ENCODE data around the gene RILPL2.
"Not testable (repeated sequence)": the region's sequence is repeated elsewhere in the genome, so short reads cannot be mapped to it uniquely, and the experiment has no call there.

Gene RILPL2

GRCh38 chr12:123384318-123384993 lies 52.0 kb downstream of the RILPL2 start:
- Histone ChIP-seq H3K27ac (ENCODE audit: low read depth, low read length) (peak overlapping the region; percentile 64), H3K4me1 (ENCODE audit: control insufficient read depth, insufficient read depth, low read length) (peaks cover 8% of the 10 kb centered on the region), H3K36me3 (ENCODE audit: control insufficient read depth, insufficient read depth, low read length) (no peaks in the 10 kb centered on the region), H3K27me3 (ENCODE audit: control insufficient read depth, insufficient read depth, low read length) (no peaks in the 10 kb centered on the region), H3K4me3 (ENCODE audit: low read length) (peak overlapping the region; percentile 85), H3K9ac (ENCODE audit: low read length) (peak overlapping the region; percentile 27)

DNA sequence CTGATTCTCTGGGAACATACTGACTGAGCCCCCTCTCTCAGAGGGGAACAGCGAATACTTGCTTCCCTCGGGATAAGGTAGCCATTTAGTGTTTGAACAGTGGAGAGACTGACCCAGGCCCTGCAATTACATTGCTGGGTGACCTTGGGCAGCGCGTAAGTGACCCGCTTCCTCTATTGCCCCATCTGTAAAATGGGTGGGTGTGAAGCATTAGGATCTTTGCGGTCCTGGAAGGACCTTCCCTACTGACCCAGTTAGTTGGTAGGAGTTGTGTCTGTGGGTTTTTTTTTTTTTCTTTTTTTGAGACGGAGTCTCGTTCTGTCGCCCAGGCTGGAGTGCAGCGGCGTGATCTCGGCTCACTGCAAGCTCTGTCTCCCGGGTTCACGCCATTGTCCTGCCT lies 53.8 kb downstream of the RILPL2 start:
- Histone ChIP-seq H3K27ac (ENCODE audit: low read depth, low read length) (no peak overlapping the region), H3K4me1 (ENCODE audit: control insufficient read depth, insufficient read depth, low read length) (peaks cover under 1% of the 10 kb centered on the region), H3K36me3 (ENCODE audit: control insufficient read depth, insufficient read depth, low read length) (no peaks in the 10 kb centered on the region), H3K4me3 (ENCODE audit: low read length) (no peak overlapping the region), H3K9ac (ENCODE audit: low read length) (no peak overlapping the region), H3K27me3 (ENCODE audit: control insufficient read depth, insufficient read depth, low read length) (no peaks in the 10 kb centered on the region)

DNA sequence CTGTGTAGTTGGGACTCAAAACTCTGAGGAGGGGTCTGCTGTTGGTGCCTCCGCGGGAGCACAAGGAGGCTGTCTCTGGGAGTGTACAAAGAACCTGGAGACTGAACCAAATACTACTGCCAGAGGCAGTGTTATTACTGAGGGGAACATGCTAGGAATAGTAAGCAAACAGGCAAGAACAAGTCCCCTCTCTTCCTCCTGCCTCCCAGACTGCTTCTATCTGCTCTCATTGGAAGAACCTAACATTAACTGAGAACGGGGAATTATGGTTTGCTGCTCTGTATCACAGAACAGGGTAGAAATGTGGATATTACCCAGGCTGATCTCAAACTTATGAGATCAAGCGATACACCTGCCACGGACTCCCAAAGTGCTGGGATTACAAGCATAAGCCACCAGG lies 57.1 kb downstream of the RILPL2 start:
- Histone ChIP-seq H3K36me3 (ENCODE audit: control insufficient read depth, insufficient read depth, low read length) (no peaks in the 10 kb centered on the region), H3K4me3 (ENCODE audit: low read length) (no peak overlapping the region), H3K4me1 (ENCODE audit: control insufficient read depth, insufficient read depth, low read length) (no peaks in the 10 kb centered on the region), H3K9ac (ENCODE audit: low read length) (no peak overlapping the region), H3K27me3 (ENCODE audit: control insufficient read depth, insufficient read depth, low read length) (no peaks in the 10 kb centered on the region), H3K27ac (ENCODE audit: low read depth, low read length) (no peak overlapping the region)

- not testable (repeated sequence) for H3K27ac ChIP-seq (ENCODE audit: low read depth, low read length); H3K4me1 ChIP-seq (ENCODE audit: control insufficient read depth, insufficient read depth, low read length); H3K9ac ChIP-seq (ENCODE audit: low read length); H3K36me3 ChIP-seq (ENCODE audit: control insufficient read depth, insufficient read depth, low read length); H3K4me3 ChIP-seq (ENCODE audit: low read length); H3K27me3 ChIP-seq (ENCODE audit: control insufficient read depth, insufficient read depth, low read length)
These were observed 64.1 kb downstream of the RILPL2 start for GRCh38 chr12:123372415-123372814.

DNA sequence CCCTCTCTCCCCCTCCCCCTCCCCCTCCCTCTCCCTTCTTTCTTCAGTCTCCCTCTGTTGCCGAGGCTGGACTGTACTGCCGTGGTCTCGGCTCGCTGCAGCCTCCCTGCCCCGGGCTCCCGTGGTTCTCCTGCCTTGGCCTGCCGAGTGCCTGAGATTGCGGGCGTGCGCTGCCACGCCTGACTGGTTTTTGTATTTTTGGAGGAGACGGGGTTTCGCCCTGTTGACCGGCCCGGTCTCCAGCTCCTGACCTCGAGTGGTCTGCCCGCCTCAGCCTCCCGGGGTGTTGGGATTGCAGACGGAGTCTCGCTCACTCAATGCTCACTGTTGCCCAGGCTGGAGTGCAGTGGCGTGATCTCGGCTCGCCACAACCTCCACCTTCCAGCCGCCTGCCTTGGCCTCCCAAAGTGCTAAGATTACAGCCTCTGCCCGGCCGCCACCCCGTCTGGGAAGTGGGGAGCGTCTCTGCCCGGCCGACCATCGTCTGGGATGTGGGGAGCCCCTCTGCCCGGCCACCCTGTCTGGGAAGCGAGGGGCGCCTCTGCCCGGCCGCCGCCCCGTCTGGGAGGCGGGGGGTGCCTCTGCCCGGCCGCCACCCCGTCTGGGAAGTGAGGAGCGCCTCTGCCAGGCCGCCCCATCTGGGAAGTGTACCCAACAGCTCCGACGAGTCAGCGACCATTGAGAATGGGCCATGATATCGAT lies 64.7 kb downstream of the RILPL2 start:
- not testable (repeated sequence) for H3K9ac ChIP-seq (ENCODE audit: low read length); H3K4me1 ChIP-seq (ENCODE audit: control insufficient read depth, insufficient read depth, low read length); H3K4me3 ChIP-seq (ENCODE audit: low read length); H3K27ac ChIP-seq (ENCODE audit: low read depth, low read length); H3K36me3 ChIP-seq (ENCODE audit: control insufficient read depth, insufficient read depth, low read length); H3K27me3 ChIP-seq (ENCODE audit: control insufficient read depth, insufficient read depth, low read length)

- H3K9ac ChIP-seq (ENCODE audit: low read length) = no peak overlapping the region
- no peak overlapping the region for H3K4me3 ChIP-seq (ENCODE audit: low read length)
- no peak overlapping the region for H3K27ac ChIP-seq (ENCODE audit: low read depth, low read length)
- H3K27me3 ChIP-seq (ENCODE audit: control insufficient read depth, insufficient read depth, low read length) = no peaks in the 10 kb centered on the region
- H3K36me3 ChIP-seq (ENCODE audit: control insufficient read depth, insufficient read depth, low read length) = no peaks in the 10 kb centered on the region
- H3K4me1 ChIP-seq (ENCODE audit: control insufficient read depth, insufficient read depth, low read length) = no peaks in the 10 kb centered on the region
These were observed 67.3 kb downstream of the RILPL2 start for GRCh38 chr12:123369229-123369628.

GRCh38 chr12:123368431-123368830 lies 68.1 kb downstream of the RILPL2 start:
- H3K27ac ChIP-seq (ENCODE audit: low read depth, low read length); H3K4me1 ChIP-seq (ENCODE audit: control insufficient read depth, insufficient read depth, low read length); H3K9ac ChIP-seq (ENCODE audit: low read length); H3K36me3 ChIP-seq (ENCODE audit: control insufficient read depth, insufficient read depth, low read length); H3K27me3 ChIP-seq (ENCODE audit: control insufficient read depth, insufficient read depth, low read length); H3K4me3 ChIP-seq (ENCODE audit: low read length): not testable (repeated sequence)

GRCh38 chr12:123367511-123367910 lies 69.0 kb downstream of the RILPL2 start:
- Histone ChIP-seq H3K4me1 (ENCODE audit: control insufficient read depth, insufficient read depth, low read length) (peaks cover 6% of the 10 kb centered on the region), H3K27ac (ENCODE audit: low read depth, low read length) (no peak overlapping the region), H3K9ac (ENCODE audit: low read length) (no peak overlapping the region), H3K27me3 (ENCODE audit: control insufficient read depth, insufficient read depth, low read length) (no peaks in the 10 kb centered on the region), H3K4me3 (ENCODE audit: low read length) (no peak overlapping the region), H3K36me3 (ENCODE audit: control insufficient read depth, insufficient read depth, low read length) (no peaks in the 10 kb centered on the region)

Measured in rectal smooth muscle tissue (tissue), 1 donor.